ENCODE data around the gene TOX2.

Gene TOX2

DNA sequence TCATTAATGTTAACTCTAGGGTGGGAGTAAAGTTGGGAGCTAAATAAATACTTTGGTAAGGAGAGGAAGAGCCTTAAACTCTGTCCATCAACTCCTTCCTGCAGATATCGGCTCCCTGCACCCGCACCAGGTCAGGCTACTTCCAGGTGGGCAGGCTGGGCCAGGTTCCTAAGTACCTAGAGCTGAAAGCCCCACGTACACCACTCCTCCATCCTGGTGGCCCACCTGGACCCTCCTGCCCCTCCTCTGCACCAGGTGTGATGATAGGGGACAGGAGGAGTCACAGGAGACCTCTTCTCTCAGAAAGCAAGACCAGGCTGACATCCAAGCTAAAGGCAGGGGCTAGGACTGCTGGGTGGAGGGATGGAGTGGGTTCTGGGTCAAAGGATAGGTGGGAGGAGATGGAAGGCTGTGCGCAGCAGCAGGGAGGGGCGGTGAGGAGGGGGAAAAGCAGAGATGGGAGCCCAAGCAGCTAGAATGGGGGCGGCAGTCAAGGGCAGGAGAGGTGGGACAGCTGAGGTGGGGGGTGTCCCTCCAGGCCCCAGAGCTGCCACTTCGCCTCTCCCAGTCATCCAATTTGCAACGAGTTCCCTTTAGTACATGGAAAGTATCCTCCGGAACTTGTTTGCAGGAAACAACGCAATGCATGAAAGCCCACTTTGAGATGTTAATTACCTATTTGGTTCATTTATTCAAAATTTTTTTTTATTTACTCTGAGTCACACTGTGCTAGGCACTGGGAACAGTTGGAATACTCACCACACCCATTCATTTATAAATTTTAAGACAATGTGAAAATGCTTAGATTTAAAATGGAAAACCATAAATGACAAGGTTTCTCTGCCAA, 15.2 kb upstream of the TOX2 start:
- Histone ChIP-seq H3K4me3 (ENCODE audit: control insufficient read depth in 1 of 7, extremely low read depth in 1 of 7, insufficient read depth in 4 of 7, low read depth in 2 of 7, low read length in 6 of 7) (no peak overlapping the region), H3K27ac (ENCODE audit: insufficient read depth in 1 of 2, low read depth in 1 of 2, low read length in 2 of 2, poor library complexity in 1 of 2, severe bottlenecking in 2 of 2) (no peak overlapping the region), H3K27me3 (replicated peaks in 2 of 5; ENCODE audit: control insufficient read depth in 4 of 5, insufficient read depth in 5 of 5, low read length in 4 of 5) (peaks cover 0 to 53% (median 23%) of the 10 kb centered on the region in 5 experiments), H3K4me1 (ENCODE audit: control extremely low read depth in 1 of 4, control insufficient read depth in 4 of 4, insufficient read depth in 4 of 4, low read length in 3 of 4) (no peaks in the 10 kb centered on the region), H3K9me3 (ENCODE audit: control extremely low read depth in 1 of 5, control insufficient read depth in 4 of 5, insufficient read depth in 2 of 5, low read depth in 1 of 5, low read length in 4 of 5) (peaks cover 0 to 13% (median 6%) of the 10 kb centered on the region in 5 experiments), H3K36me3 (ENCODE audit: control insufficient read depth in 4 of 4, insufficient read depth in 4 of 4, low read length in 3 of 4) (no peaks in the 10 kb centered on the region)
- 24% methylated on average over 5 of the region's 10 CpGs for WGBS (ENCODE audit: insufficient coverage)
- ChIA-PET POLR2A (no interaction called here), CTCF (no interaction called here)
- no peak for DNase-seq

DNA sequence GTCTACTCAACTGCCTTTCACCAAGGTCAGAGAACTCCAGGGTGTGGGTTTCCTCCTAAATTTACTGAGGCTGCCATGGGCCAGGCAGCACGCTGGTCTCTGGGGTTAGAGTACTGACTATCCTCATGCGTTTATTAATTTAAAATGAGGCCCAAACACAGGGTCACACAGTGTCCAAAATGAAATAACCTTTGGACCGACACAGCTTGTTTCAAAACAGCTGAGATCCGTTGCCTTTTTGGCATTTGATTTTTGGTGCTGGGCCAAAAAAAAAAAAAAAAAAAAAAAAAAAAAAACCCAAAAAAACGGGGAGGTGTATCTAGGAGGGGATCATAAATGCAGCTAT, 14.6 kb upstream of the TOX2 start:
- POLR2A ChIA-PET, result no interaction called here
- no peak overlapping the region for H3K27ac ChIP-seq (ENCODE audit: insufficient read depth in 1 of 2, low read depth in 1 of 2, low read length in 2 of 2, poor library complexity in 1 of 2, severe bottlenecking in 2 of 2)
- peaks cover 0 to 13% (median 6%) of the 10 kb centered on the region in 5 experiments for H3K9me3 ChIP-seq (ENCODE audit: control extremely low read depth in 1 of 5, control insufficient read depth in 4 of 5, insufficient read depth in 2 of 5, low read depth in 1 of 5, low read length in 4 of 5)
- no peak for DNase-seq
- no peaks in the 10 kb centered on the region for H3K36me3 ChIP-seq (ENCODE audit: control insufficient read depth in 4 of 4, insufficient read depth in 4 of 4, low read length in 3 of 4)
- 75% methylated on average over 2 of the region's 5 CpGs for WGBS (ENCODE audit: insufficient coverage)
- H3K4me3 ChIP-seq (ENCODE audit: control insufficient read depth in 1 of 7, extremely low read depth in 1 of 7, insufficient read depth in 4 of 7, low read depth in 2 of 7, low read length in 6 of 7), result no peak overlapping the region
- CTCF ChIA-PET, result no interaction called here
- no peaks in the 10 kb centered on the region for H3K4me1 ChIP-seq (ENCODE audit: control extremely low read depth in 1 of 4, control insufficient read depth in 4 of 4, insufficient read depth in 4 of 4, low read length in 3 of 4)
- peaks cover 0 to 53% (median 25%) of the 10 kb centered on the region in 5 experiments for H3K27me3 ChIP-seq (replicated peaks in 2 of 5; ENCODE audit: control insufficient read depth in 4 of 5, insufficient read depth in 5 of 5, low read length in 4 of 5)

DNA sequence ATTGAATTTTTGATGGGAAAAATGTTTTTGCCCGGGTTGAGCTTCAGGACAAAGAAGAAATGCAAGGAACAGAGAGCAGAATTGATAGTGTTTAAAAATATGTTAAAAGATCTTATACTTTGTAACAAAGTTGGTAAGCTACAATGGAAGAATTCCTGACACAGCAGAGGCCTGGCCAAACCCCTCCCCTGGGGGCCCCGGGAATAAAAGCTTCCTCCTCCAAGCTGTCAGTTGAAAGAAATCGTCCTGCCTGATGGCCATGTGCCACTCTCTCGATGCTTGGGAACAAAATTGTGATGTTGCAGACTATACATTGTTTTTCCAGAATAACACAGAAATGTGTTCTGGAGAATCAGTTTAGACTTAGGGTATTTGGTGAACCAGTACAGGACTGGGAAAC, 14.2 kb upstream of the TOX2 start:
- no peak for DNase-seq
- no peak overlapping the region for H3K27ac ChIP-seq (ENCODE audit: insufficient read depth in 1 of 2, low read depth in 1 of 2, low read length in 2 of 2, poor library complexity in 1 of 2, severe bottlenecking in 2 of 2)
- no peaks in the 10 kb centered on the region for H3K36me3 ChIP-seq (ENCODE audit: control insufficient read depth in 4 of 4, insufficient read depth in 4 of 4, low read length in 3 of 4)
- peaks cover 0 to 53% (median 25%) of the 10 kb centered on the region in 5 experiments for H3K27me3 ChIP-seq (replicated peaks in 2 of 5; ENCODE audit: control insufficient read depth in 4 of 5, insufficient read depth in 5 of 5, low read length in 4 of 5)
- CTCF ChIA-PET, result no interaction called here
- peaks cover 0 to 13% (median 6%) of the 10 kb centered on the region in 5 experiments for H3K9me3 ChIP-seq (ENCODE audit: control extremely low read depth in 1 of 5, control insufficient read depth in 4 of 5, insufficient read depth in 2 of 5, low read depth in 1 of 5, low read length in 4 of 5)
- WGBS (ENCODE audit: insufficient coverage), result 40% methylated on average over 2 of the region's 4 CpGs
- POLR2A ChIA-PET, result no interaction called here
- H3K4me3 ChIP-seq (ENCODE audit: control insufficient read depth in 1 of 7, extremely low read depth in 1 of 7, insufficient read depth in 4 of 7, low read depth in 2 of 7, low read length in 6 of 7), result no peak overlapping the region
- no peaks in the 10 kb centered on the region for H3K4me1 ChIP-seq (ENCODE audit: control extremely low read depth in 1 of 4, control insufficient read depth in 4 of 4, insufficient read depth in 4 of 4, low read length in 3 of 4)

- no peak overlapping the region for H3K27ac ChIP-seq (ENCODE audit: insufficient read depth in 1 of 2, low read depth in 1 of 2, low read length in 2 of 2, poor library complexity in 1 of 2, severe bottlenecking in 2 of 2)
- no peak overlapping the region for H3K4me3 ChIP-seq (ENCODE audit: control insufficient read depth in 1 of 7, extremely low read depth in 1 of 7, insufficient read depth in 4 of 7, low read depth in 2 of 7, low read length in 6 of 7)
- no peak for DNase-seq
- H3K9me3 ChIP-seq (ENCODE audit: control extremely low read depth in 1 of 5, control insufficient read depth in 4 of 5, insufficient read depth in 2 of 5, low read depth in 1 of 5, low read length in 4 of 5), result peaks cover 0 to 13% (median 6%) of the 10 kb centered on the region in 5 experiments
- WGBS (ENCODE audit: insufficient coverage), result 97% methylated on average over 3 of the region's 3 CpGs
- ChIA-PET CTCF (no interaction called here), POLR2A (no interaction called here)
- H3K27me3 ChIP-seq (replicated peaks in 2 of 5; ENCODE audit: control insufficient read depth in 4 of 5, insufficient read depth in 5 of 5, low read length in 4 of 5), result peaks cover 0 to 49% (median 25%) of the 10 kb centered on the region in 5 experiments
- H3K36me3 ChIP-seq (ENCODE audit: control insufficient read depth in 4 of 4, insufficient read depth in 4 of 4, low read length in 3 of 4), result no peaks in the 10 kb centered on the region
- H3K4me1 ChIP-seq (ENCODE audit: control extremely low read depth in 1 of 4, control insufficient read depth in 4 of 4, insufficient read depth in 4 of 4, low read length in 3 of 4), result no peaks in the 10 kb centered on the region
Observed at GRCh38 chr20:43901296-43901695, 13.4 kb upstream of the TOX2 start.

DNA sequence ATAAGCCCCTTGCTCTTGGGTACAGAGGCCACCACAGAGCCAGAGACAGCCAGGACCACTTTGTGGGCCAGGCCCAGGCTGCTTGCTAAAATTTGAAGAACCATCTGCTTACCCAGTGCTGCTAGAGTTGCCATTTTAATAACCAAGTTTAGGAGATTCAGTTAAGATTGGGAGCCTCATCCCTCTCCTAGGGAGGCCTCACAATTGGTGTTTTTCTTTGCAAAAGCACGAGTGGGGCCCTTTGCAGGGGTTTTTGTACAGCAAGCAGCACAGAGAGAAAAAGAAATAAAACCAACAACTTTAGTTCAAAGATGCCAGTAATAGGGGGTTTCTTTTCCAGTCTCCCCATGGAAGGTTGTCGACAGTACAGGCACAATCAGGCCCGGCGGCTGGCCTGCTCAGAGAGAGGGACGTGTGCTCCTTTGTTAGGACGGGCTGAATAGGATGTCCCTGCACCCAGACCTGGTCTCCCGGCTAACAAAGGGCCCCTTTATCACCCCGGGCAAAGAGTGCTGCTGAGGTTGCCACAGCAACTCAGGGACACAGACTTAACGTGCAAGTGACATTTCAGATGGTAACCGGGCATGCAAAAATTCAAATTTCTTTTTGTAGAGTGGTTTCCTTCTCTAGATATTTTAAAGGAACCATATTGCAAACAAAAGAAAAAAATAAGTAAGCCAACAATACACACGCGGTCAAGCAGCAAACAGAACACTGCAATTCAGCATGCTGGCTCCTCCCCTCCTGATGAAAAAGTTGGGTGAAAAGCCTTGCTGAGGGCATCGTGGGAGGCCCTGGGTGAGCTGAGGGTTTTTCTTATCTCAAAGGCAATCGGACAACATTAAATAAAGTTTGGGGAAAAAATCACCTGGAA, 10.5 kb upstream of the TOX2 start:
- CTCF ChIA-PET, result no interaction called here
- Histone ChIP-seq H3K36me3 (ENCODE audit: control insufficient read depth in 4 of 4, insufficient read depth in 4 of 4, low read length in 3 of 4) (no peaks in the 10 kb centered on the region), H3K4me3 (ENCODE audit: control insufficient read depth in 1 of 7, extremely low read depth in 1 of 7, insufficient read depth in 4 of 7, low read depth in 2 of 7, low read length in 6 of 7) (no peak overlapping the region), H3K9me3 (ENCODE audit: control extremely low read depth in 1 of 5, control insufficient read depth in 4 of 5, insufficient read depth in 2 of 5, low read depth in 1 of 5, low read length in 4 of 5) (peaks cover 2 to 26% (median 15%) of the 10 kb centered on the region in 5 experiments), H3K27me3 (replicated peaks in 2 of 5; ENCODE audit: control insufficient read depth in 4 of 5, insufficient read depth in 5 of 5, low read length in 4 of 5) (peaks cover 0 to 48% (median 23%) of the 10 kb centered on the region in 5 experiments), H3K4me1 (ENCODE audit: control extremely low read depth in 1 of 4, control insufficient read depth in 4 of 4, insufficient read depth in 4 of 4, low read length in 3 of 4) (no peaks in the 10 kb centered on the region), H3K27ac (ENCODE audit: insufficient read depth in 1 of 2, low read depth in 1 of 2, low read length in 2 of 2, poor library complexity in 1 of 2, severe bottlenecking in 2 of 2) (no peak overlapping the region)
- POLR2A ChIA-PET, result no interaction called here
- DNase-seq, result no peak
- WGBS (ENCODE audit: insufficient coverage), result 71% methylated on average over 12 of the region's 14 CpGs

GRCh38 chr20:43904827-43905177, 9.8 kb upstream of the TOX2 start:
- Histone ChIP-seq H3K27ac (ENCODE audit: insufficient read depth in 1 of 2, low read depth in 1 of 2, low read length in 2 of 2, poor library complexity in 1 of 2, severe bottlenecking in 2 of 2) (no peak overlapping the region), H3K9me3 (ENCODE audit: control extremely low read depth in 1 of 5, control insufficient read depth in 4 of 5, insufficient read depth in 2 of 5, low read depth in 1 of 5, low read length in 4 of 5) (peaks cover 2 to 26% (median 15%) of the 10 kb centered on the region in 5 experiments), H3K36me3 (ENCODE audit: control insufficient read depth in 4 of 4, insufficient read depth in 4 of 4, low read length in 3 of 4) (no peaks in the 10 kb centered on the region), H3K4me3 (ENCODE audit: control insufficient read depth in 1 of 7, extremely low read depth in 1 of 7, insufficient read depth in 4 of 7, low read depth in 2 of 7, low read length in 6 of 7) (no peak overlapping the region), H3K4me1 (ENCODE audit: control extremely low read depth in 1 of 4, control insufficient read depth in 4 of 4, insufficient read depth in 4 of 4, low read length in 3 of 4) (no peaks in the 10 kb centered on the region), H3K27me3 (replicated peaks in 2 of 5; ENCODE audit: control insufficient read depth in 4 of 5, insufficient read depth in 5 of 5, low read length in 4 of 5) (peaks cover 0 to 44% (median 23%) of the 10 kb centered on the region in 5 experiments)
- DNase-seq, result no peak
- WGBS (ENCODE audit: insufficient coverage), result 91% methylated on average over 7 of the region's 8 CpGs
- CTCF ChIA-PET, result no interaction called here
- POLR2A ChIA-PET, result no interaction called here

- H3K36me3 ChIP-seq (ENCODE audit: control insufficient read depth in 4 of 4, insufficient read depth in 4 of 4, low read length in 3 of 4), result no peaks in the 10 kb centered on the region
- no peaks in the 10 kb centered on the region for H3K4me1 ChIP-seq (ENCODE audit: control extremely low read depth in 1 of 4, control insufficient read depth in 4 of 4, insufficient read depth in 4 of 4, low read length in 3 of 4)
- ChIA-PET CTCF (no interaction called here), POLR2A (no interaction called here)
- no peak overlapping the region for H3K27ac ChIP-seq (ENCODE audit: insufficient read depth in 1 of 2, low read depth in 1 of 2, low read length in 2 of 2, poor library complexity in 1 of 2, severe bottlenecking in 2 of 2)
- WGBS (ENCODE audit: insufficient coverage), result 100% methylated on average over 1 of the region's 2 CpGs
- no peak for DNase-seq
- H3K4me3 ChIP-seq (ENCODE audit: control insufficient read depth in 1 of 7, extremely low read depth in 1 of 7, insufficient read depth in 4 of 7, low read depth in 2 of 7, low read length in 6 of 7), result no peak overlapping the region
- peaks cover 0 to 34% (median 15%) of the 10 kb centered on the region in 5 experiments for H3K27me3 ChIP-seq (replicated peaks in 2 of 5; ENCODE audit: control insufficient read depth in 4 of 5, insufficient read depth in 5 of 5, low read length in 4 of 5)
- H3K9me3 ChIP-seq (ENCODE audit: control extremely low read depth in 1 of 5, control insufficient read depth in 4 of 5, insufficient read depth in 2 of 5, low read depth in 1 of 5, low read length in 4 of 5), result peaks cover 2 to 18% (median 10%) of the 10 kb centered on the region in 5 experiments
Observed at GRCh38 chr20:43906505-43907034, 8.1 kb upstream of the TOX2 start.

All from common myeloid progenitor, CD34-positive (primary cell).